Endodermal cell (in vitro differentiated cells): ENCODE results near the gene HNRNPUL1. TPM values are rescaled to one million over a fixed set of nuclear protein-coding genes. Genes with fewer than 3 reads are reported as not detected.
A peak's percentile ranks its signal among the peaks of the same experiment; 100 is the strongest.

Source experiments
- DNase-seq: peaks from one replicate; pipeline ENCODE4 v3.0.0-alpha.2; 2017
- H3K27ac ChIP-seq: 2 replicates; pipeline ENCODE4 v1.5.1; 2013; ENCODE audit warnings: mild to moderate bottlenecking, low read depth, low read length, moderate library complexity
- H3K27me3 ChIP-seq: 2 replicates; pipeline ENCODE4 v1.6.1; 2013; ENCODE audit warnings: mild to moderate bottlenecking, low read length, moderate library complexity; ENCODE audit not compliant: insufficient read depth, control insufficient read depth, poor library complexity, severe bottlenecking
- H3K36me3 ChIP-seq: 2 replicates; pipeline ENCODE4 v1.7.0; 2013; ENCODE audit warnings: mild to moderate bottlenecking, low read length, moderate library complexity; ENCODE audit not compliant: control insufficient read depth, insufficient read depth
- H3K4me1 ChIP-seq: one replicate; pipeline ENCODE4 v1.7.0; 2013; ENCODE audit warnings: low read length; ENCODE audit not compliant: control insufficient read depth, insufficient read depth
- H3K4me3 ChIP-seq: 2 replicates; pipeline ENCODE4 v1.5.1; 2013; ENCODE audit warnings: mild to moderate bottlenecking, low read length, moderate library complexity
- H3K9ac ChIP-seq: 2 replicates; pipeline ENCODE4 v1.6.1; 2013; ENCODE audit warnings: mild to moderate bottlenecking, low read length, moderate library complexity; ENCODE audit not compliant: poor library complexity, severe bottlenecking; ENCODE audit errors: extremely low read depth
- H3K9me3 ChIP-seq: 2 replicates; pipeline ENCODE4 v1.6.1; 2013; ENCODE audit warnings: mild to moderate bottlenecking, low read length, moderate library complexity; ENCODE audit not compliant: control insufficient read depth
- H3K27ac Mint-ChIP-seq: 2 replicates; pipeline ENCODE4 v1.8.0; 2020; ENCODE audit warnings: mixed read lengths
- H3K27me3 Mint-ChIP-seq: 2 replicates; pipeline ENCODE4 v1.8.0; 2021; ENCODE audit warnings: mild to moderate bottlenecking, mixed read lengths; ENCODE audit not compliant: insufficient read depth
- H3K36me3 Mint-ChIP-seq: 2 replicates; pipeline ENCODE4 v1.8.0; 2020; ENCODE audit warnings: low read depth, mixed read lengths
- H3K4me1 Mint-ChIP-seq: 2 replicates; pipeline ENCODE4 v1.8.0; 2020; ENCODE audit warnings: mixed read lengths
- H3K4me3 Mint-ChIP-seq: 2 replicates; pipeline ENCODE4 v1.8.0; 2020; ENCODE audit warnings: mild to moderate bottlenecking, moderate library complexity, mixed read lengths
- H3K9me3 Mint-ChIP-seq: 2 replicates; pipeline ENCODE4 v1.8.0; 2020; ENCODE audit warnings: mild to moderate bottlenecking, mixed read lengths
- WGBS, 2 experiments: methylation state at CpG; one replicate each; pipeline versions ENCODE4 v1.1.5 to v1.1.7; 2013; ENCODE audit warnings: missing lambda C conversion rate in 2 of 2, mixed read lengths in 1 of 2; ENCODE audit not compliant: insufficient coverage in 1 of 2, insufficient read length in 1 of 2; 5-methylcytosine and 5-hydroxymethylcytosine counted together
- total RNA-seq, 2 donors: library from RNA; stranded (reverse); fragmentation: NEBNext Ultra II Directional in 1 of 2; extraction: Animal tissue kit (Norgen Biotek cat#: 25700) in 1 of 2; gene quantifications; 2 replicates in 1 of 2; 3 replicates in 1 of 2; pipeline ENCODE4 v1.2.1, GENCODE V29; 2021
- TF ChIP-seq, protein P1 (sequence below): fragments of 200-600 bp; sonication (generic); conservative IDR thresholded peaks from 2 replicates; pipeline ENCODE4 v1.5.0; 2021; ENCODE audit warnings: antibody characterized with exemption, mild to moderate bottlenecking

Gene HNRNPUL1
- total RNA-seq, 2 donors from 2014 or later, result 211 to 225 TPM

GRCh38 chr19:41335467-41335866 lies 71.3 kb downstream of the HNRNPUL1 start:
- TF ChIP-seq, protein P1, sequence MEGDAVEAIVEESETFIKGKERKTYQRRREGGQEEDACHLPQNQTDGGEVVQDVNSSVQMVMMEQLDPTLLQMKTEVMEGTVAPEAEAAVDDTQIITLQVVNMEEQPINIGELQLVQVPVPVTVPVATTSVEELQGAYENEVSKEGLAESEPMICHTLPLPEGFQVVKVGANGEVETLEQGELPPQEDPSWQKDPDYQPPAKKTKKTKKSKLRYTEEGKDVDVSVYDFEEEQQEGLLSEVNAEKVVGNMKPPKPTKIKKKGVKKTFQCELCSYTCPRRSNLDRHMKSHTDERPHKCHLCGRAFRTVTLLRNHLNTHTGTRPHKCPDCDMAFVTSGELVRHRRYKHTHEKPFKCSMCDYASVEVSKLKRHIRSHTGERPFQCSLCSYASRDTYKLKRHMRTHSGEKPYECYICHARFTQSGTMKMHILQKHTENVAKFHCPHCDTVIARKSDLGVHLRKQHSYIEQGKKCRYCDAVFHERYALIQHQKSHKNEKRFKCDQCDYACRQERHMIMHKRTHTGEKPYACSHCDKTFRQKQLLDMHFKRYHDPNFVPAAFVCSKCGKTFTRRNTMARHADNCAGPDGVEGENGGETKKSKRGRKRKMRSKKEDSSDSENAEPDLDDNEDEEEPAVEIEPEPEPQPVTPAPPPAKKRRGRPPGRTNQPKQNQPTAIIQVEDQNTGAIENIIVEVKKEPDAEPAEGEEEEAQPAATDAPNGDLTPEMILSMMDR, result no peak
- H3K4me1 ChIP-seq, result no peaks in the 10 kb centered on the region
- H3K27me3 Mint-ChIP-seq, result no peaks in the 10 kb centered on the region
- H3K4me1 Mint-ChIP-seq, result no peaks in the 10 kb centered on the region
- H3K36me3 ChIP-seq, result peaks cover 51% of the 10 kb centered on the region
- WGBS, 2 experiments, result 91 to 93% methylated on average over 9 to 10 of the region's 10 CpGs
- H3K27ac Mint-ChIP-seq, result no peak overlapping the region
- no peak overlapping the region for H3K4me3 ChIP-seq
- no peaks in the 10 kb centered on the region for H3K27me3 ChIP-seq
- no peak overlapping the region for H3K9ac ChIP-seq
- H3K9me3 ChIP-seq, result no peaks in the 10 kb centered on the region
- H3K27ac ChIP-seq, result no peak overlapping the region
- no peak for DNase-seq
- no peaks in the 10 kb centered on the region for H3K9me3 Mint-ChIP-seq
- H3K4me3 Mint-ChIP-seq, result no peak overlapping the region
- peaks cover 49% of the 10 kb centered on the region for H3K36me3 Mint-ChIP-seq

DNA sequence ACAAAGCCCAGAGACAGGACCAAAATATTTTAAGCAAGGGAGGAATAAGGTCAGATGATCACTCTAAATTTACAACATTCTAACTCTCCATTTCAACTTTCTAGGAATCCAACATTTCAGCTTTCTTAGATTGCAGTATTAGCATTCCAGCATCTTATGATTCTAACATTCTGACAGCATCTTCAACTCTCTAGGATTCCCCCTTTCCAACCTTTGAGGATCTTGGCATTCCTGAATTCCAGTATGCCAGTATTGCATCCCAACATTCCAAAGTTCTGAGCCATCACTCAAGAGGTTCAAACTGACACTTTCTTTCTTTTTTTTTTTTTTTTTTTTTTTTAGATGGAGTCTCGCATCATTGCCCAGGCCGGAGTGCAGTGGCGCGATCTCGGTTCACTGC lies 75.8 kb downstream of the HNRNPUL1 start:
- no peaks in the 10 kb centered on the region for H3K4me1 Mint-ChIP-seq
- Histone ChIP-seq H3K4me3 (no peak overlapping the region), H3K4me1 (no peaks in the 10 kb centered on the region), H3K27me3 (no peaks in the 10 kb centered on the region), H3K27ac (no peak overlapping the region), H3K36me3 (peaks cover 59% of the 10 kb centered on the region), H3K9me3 (no peaks in the 10 kb centered on the region), H3K9ac (no peak overlapping the region)
- H3K9me3 Mint-ChIP-seq, result no peaks in the 10 kb centered on the region
- 85 to 86% methylated on average over 4 to 5 of the region's 5 CpGs for WGBS, 2 experiments
- peak overlapping the region; percentile 44 for H3K27ac Mint-ChIP-seq
- TF ChIP-seq, protein P1, result no peak
- peaks cover 49% of the 10 kb centered on the region for H3K36me3 Mint-ChIP-seq
- DNase-seq, result no peak
- no peak overlapping the region for H3K4me3 Mint-ChIP-seq
- H3K27me3 Mint-ChIP-seq, result no peaks in the 10 kb centered on the region

DNA sequence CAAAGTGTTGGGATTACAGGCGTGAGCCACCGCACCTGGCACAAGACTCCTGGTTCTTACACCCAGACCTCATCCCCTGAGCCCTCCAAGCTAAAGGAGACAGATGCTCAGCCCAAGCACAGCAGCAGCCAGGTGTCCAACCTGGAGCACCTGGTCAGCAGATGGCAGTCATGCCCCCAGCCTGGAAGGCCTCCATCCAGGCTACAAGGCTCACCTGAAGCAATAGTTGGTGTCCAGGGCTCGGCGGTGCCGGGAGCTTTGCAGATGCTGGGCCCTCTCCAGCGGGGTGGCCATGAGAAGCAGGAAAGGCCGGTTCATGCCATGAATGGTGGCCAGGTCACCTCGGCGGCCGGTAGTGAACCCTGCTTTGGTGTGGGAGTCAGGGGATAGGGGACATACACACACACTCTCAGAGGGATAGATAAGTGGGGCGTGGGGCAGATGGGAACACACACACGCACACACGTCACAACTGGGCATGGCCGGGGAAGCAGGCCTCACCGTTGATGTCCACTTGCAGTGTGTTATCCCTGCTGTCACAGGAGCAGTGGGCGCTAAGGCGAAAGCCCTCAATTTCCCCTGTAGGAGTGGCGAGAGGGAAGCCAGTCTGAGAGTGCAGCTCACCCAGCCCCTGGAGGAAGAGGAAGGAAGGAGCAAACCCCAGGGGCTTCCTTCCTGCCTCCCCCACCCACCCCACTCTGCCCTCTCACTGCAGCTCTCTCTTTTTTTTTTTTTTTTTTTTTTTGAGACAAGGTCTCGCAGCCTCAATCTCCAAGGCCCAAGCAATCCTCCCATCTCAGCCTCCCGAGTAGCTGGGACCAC lies 77.7 kb downstream of the HNRNPUL1 start:
- Histone ChIP-seq H3K27me3 (no peaks in the 10 kb centered on the region), H3K9me3 (no peaks in the 10 kb centered on the region), H3K27ac (no peak overlapping the region), H3K9ac (no peak overlapping the region), H3K36me3 (peaks cover 55% of the 10 kb centered on the region), H3K4me3 (no peak overlapping the region), H3K4me1 (no peaks in the 10 kb centered on the region)
- no peak overlapping the region for H3K4me3 Mint-ChIP-seq
- peak overlapping the region; percentile 30 for H3K27ac Mint-ChIP-seq
- H3K27me3 Mint-ChIP-seq, result no peaks in the 10 kb centered on the region
- peak; percentile 72 for DNase-seq
- H3K9me3 Mint-ChIP-seq, result no peaks in the 10 kb centered on the region
- peaks cover 52% of the 10 kb centered on the region for H3K36me3 Mint-ChIP-seq
- WGBS, 2 experiments, result 96% methylated on average over 5 to 20 of the region's 20 CpGs
- TF ChIP-seq, protein P1, result peak; percentile 60
- no peaks in the 10 kb centered on the region for H3K4me1 Mint-ChIP-seq
